Suprapubic skin (tissue), 4 donors: ENCODE data around the gene SMAD4. TPM values are rescaled to one million over a fixed set of nuclear protein-coding genes. Genes with fewer than 3 reads are reported as not detected.

Experiments used
- DNase-seq, 2 donors: peaks; one replicate each; pipeline ENCODE4 v3.0.0-alpha.2; 2019; ENCODE audit warnings: low spot score in 2 of 2
- H3K27ac ChIP-seq: fragments of 200-600 bp; sonication (generic); one replicate; pipeline ENCODE4 v1.5.1; 2019
- H3K27me3 ChIP-seq: fragments of 200-600 bp; sonication (generic); one replicate; pipeline ENCODE4 v1.5.1; 2019
- H3K36me3 ChIP-seq: fragments of 200-600 bp; sonication (generic); one replicate; pipeline ENCODE4 v1.5.1; 2019
- H3K4me1 ChIP-seq: fragments of 200-600 bp; sonication (generic); one replicate; pipeline ENCODE4 v1.5.1; 2019
- H3K4me3 ChIP-seq: fragments of 200-600 bp; sonication (generic); one replicate; pipeline ENCODE4 v1.5.1; 2019; ENCODE audit warnings: mild to moderate bottlenecking
- H3K9me3 ChIP-seq: fragments of 200-600 bp; sonication (generic); one replicate; pipeline ENCODE4 v1.5.1; 2019
- EP300 ChIP-seq: sonication (generic); formaldehyde crosslinking; IDR thresholded peaks from one replicate; pipeline ENCODE4 v1.6.1; 2017; ENCODE audit warnings: antibody characterized with exemption
- POLR2A ChIP-seq, 2 donors: fragments of 450-650 bp; IDR thresholded peaks; one replicate each; pipeline ENCODE4 v1.6.1; 2017; ENCODE audit warnings: antibody characterized with exemption in 2 of 2, mild to moderate bottlenecking in 2 of 2, moderate library complexity in 2 of 2
- POLR2AphosphoS5 ChIP-seq, 3 donors: sonication (generic); formaldehyde crosslinking; IDR thresholded peaks; one replicate each; pipeline ENCODE4 v1.6.1; 2017; ENCODE audit warnings: antibody characterized with exemption in 3 of 3
- WGBS: methylation state at CpG from one replicate; pipeline ENCODE4 v1.1.5; 2018; 5-methylcytosine and 5-hydroxymethylcytosine counted together
- total RNA-seq, 4 donors: library from RNA; depleted of rRNA; stranded (reverse); fragments of >200 nt; gene quantifications; one replicate each; pipeline ENCODE4 v1.1.0, GENCODE V29; 2016
- TF ChIP-seq, protein P1 (sequence below), 2 donors: fragments of 200-600 bp in 1 of 2; fragments of 450-650 bp in 1 of 2; sonication (generic) in 1 of 2; IDR thresholded peaks; one replicate each; pipeline ENCODE4 v1.5.1; 2016 to 2019; ENCODE audit warnings: antibody characterized with exemption in 2 of 2, mild to moderate bottlenecking in 1 of 2, moderate library complexity in 1 of 2

SMAD4 gene
- total RNA-seq, 4 donors from 2014 or later, result 58.9 to 112 (median 99.7) TPM

- no peaks in the 10 kb centered on the region for H3K36me3 ChIP-seq
- H3K4me1 ChIP-seq, result peaks cover 70% of the 10 kb centered on the region
- TF ChIP-seq EP300 (no peak), POLR2AphosphoS5 (IDR thresholded peaks at IDR 0.05) (no peak), POLR2A (IDR thresholded peaks at IDR 0.05) (no peak)
- TF ChIP-seq, protein P1, sequence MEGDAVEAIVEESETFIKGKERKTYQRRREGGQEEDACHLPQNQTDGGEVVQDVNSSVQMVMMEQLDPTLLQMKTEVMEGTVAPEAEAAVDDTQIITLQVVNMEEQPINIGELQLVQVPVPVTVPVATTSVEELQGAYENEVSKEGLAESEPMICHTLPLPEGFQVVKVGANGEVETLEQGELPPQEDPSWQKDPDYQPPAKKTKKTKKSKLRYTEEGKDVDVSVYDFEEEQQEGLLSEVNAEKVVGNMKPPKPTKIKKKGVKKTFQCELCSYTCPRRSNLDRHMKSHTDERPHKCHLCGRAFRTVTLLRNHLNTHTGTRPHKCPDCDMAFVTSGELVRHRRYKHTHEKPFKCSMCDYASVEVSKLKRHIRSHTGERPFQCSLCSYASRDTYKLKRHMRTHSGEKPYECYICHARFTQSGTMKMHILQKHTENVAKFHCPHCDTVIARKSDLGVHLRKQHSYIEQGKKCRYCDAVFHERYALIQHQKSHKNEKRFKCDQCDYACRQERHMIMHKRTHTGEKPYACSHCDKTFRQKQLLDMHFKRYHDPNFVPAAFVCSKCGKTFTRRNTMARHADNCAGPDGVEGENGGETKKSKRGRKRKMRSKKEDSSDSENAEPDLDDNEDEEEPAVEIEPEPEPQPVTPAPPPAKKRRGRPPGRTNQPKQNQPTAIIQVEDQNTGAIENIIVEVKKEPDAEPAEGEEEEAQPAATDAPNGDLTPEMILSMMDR (IDR thresholded peaks at IDR 0.05), result no peak
- H3K9me3 ChIP-seq, result no peaks in the 10 kb centered on the region
- DNase-seq, result no peak
- H3K27ac ChIP-seq, result no peak overlapping the region
- no peaks in the 10 kb centered on the region for H3K27me3 ChIP-seq
- 92% methylated on average over 3 of the region's 3 CpGs for whole genome bisulfite sequencing
- no peak overlapping the region for H3K4me3 ChIP-seq
These were observed 11.8 kb downstream of the SMAD4 start for GRCh38 chr18:51041677-51042352.

DNA sequence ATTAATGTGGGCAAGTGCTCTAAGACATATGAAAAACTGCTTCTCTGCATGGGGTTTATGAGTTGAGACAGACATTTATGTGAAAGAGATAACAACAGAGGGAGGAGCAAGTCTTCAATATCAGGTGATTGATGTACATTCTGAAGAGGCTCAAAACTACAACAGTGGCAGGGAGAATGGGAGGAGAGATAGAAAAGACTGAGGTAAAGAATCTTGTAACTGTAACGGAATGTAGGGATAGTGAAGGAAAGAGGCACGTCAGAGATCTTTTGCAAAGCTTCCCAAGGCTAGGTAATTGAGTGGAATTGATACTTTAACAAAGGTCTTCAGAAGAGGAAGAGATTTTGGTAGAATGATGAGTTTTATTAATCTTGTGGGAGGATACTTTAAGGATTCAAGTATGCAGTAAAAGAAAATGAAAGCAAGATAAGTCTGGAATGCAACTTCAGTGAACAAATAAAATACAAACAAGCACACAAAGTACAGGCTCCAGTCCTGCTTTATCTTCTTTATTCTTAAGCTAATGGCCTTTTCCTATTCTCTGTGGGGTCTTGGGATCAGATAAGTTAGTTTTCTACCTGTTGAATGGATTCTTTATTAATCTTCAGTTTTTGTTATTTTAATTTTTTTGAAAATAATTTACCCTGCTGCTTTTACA, 15.0 kb downstream of the SMAD4 start:
- H3K27ac ChIP-seq, result no peak overlapping the region
- 30% methylated on average over 2 of the region's 2 CpGs for WGBS
- TF ChIP-seq, protein P1 (IDR thresholded peaks at IDR 0.05), result no peak
- peaks cover 12% of the 10 kb centered on the region for H3K36me3 ChIP-seq
- H3K27me3 ChIP-seq, result no peaks in the 10 kb centered on the region
- H3K4me3 ChIP-seq, result no peak overlapping the region
- peaks cover 40% of the 10 kb centered on the region for H3K4me1 ChIP-seq
- no peak for DNase-seq
- H3K9me3 ChIP-seq, result no peaks in the 10 kb centered on the region

- Histone ChIP-seq H3K27ac (no peak overlapping the region), H3K4me1 (peaks cover 18% of the 10 kb centered on the region), H3K4me3 (no peak overlapping the region), H3K36me3 (peaks cover 27% of the 10 kb centered on the region), H3K9me3 (no peaks in the 10 kb centered on the region), H3K27me3 (no peaks in the 10 kb centered on the region)
- TF ChIP-seq POLR2A (IDR thresholded peaks at IDR 0.05) (no peak), EP300 (no peak), POLR2AphosphoS5 (IDR thresholded peaks at IDR 0.05) (no peak)
- WGBS, result 100% methylated on average over 1 of the region's 1 CpG
- no peak for DNase-seq
These were observed 18.2 kb downstream of the SMAD4 start for GRCh38 chr18:51048190-51048589.

GRCh38 chr18:51049137-51049536, 19.1 kb downstream of the SMAD4 start:
- no peak for TF ChIP-seq POLR2A (IDR thresholded peaks at IDR 0.05)
- TF ChIP-seq, protein P1 (IDR thresholded peaks at IDR 0.05), result no peak
- TF ChIP-seq EP300, result no peak
- TF ChIP-seq POLR2AphosphoS5 (IDR thresholded peaks at IDR 0.05), result no peak

DNA sequence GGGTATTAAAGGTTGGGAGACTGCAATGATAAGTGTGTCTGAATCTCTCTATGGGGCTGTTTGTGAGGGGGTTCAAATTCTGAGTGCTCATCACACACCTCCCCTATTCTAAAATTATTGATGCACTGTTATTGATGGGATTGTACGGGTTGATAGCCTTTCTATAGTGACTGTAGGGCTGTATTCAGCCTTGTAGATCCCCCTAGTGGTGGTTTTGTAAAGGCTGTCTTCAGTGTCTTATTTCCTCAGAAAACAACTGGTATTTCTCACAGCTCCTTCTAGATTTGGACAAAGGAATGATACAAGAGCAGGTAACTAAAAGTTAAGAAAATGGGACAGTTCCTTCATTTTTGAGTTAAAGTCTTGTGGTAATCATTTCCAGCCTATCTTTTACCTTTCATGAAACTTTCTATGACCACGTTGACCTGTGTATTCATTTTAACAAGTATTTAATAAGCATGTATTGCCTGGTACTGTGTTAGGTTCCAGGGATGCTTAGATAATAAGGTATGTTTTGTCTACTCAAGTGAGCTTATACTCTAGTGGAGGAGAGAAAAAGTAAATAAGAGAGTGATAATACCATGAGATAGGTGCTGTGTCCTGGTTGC, 21.2 kb downstream of the SMAD4 start:
- no peak overlapping the region for H3K27ac ChIP-seq
- DNase-seq, result no peak
- H3K36me3 ChIP-seq, result peaks cover 36% of the 10 kb centered on the region
- no peaks in the 10 kb centered on the region for H3K27me3 ChIP-seq
- no peak overlapping the region for H3K4me3 ChIP-seq
- TF ChIP-seq EP300, result no peak
- TF ChIP-seq, protein P1 (IDR thresholded peaks at IDR 0.05), result peak; percentile 26 to 74
- 41% methylated on average over 2 of the region's 2 CpGs for WGBS
- no peaks in the 10 kb centered on the region for H3K9me3 ChIP-seq
- H3K4me1 ChIP-seq, result peaks cover 6% of the 10 kb centered on the region

More at GRCh38 chr18:51049137-51049536, 19.1 kb downstream of the SMAD4 start:
- DNase-seq, result no peak
- Histone ChIP-seq H3K36me3 (peaks cover 27% of the 10 kb centered on the region), H3K27ac (no peak overlapping the region), H3K4me3 (no peak overlapping the region), H3K27me3 (no peaks in the 10 kb centered on the region), H3K4me1 (peaks cover 21% of the 10 kb centered on the region), H3K9me3 (no peaks in the 10 kb centered on the region)
- 97% methylated on average over 2 of the region's 2 CpGs for WGBS
